Measurements from ENCODE around the gene QKI. TPM values are rescaled to one million over a fixed set of nuclear protein-coding genes. Genes with fewer than 3 reads are reported as not detected.

Gene QKI
- total RNA-seq: 100 to 1,000 TPM in 6 of 8 experiments, 10 to 100 TPM in 2; 67.5 to 316 (median 142) TPM

DNA sequence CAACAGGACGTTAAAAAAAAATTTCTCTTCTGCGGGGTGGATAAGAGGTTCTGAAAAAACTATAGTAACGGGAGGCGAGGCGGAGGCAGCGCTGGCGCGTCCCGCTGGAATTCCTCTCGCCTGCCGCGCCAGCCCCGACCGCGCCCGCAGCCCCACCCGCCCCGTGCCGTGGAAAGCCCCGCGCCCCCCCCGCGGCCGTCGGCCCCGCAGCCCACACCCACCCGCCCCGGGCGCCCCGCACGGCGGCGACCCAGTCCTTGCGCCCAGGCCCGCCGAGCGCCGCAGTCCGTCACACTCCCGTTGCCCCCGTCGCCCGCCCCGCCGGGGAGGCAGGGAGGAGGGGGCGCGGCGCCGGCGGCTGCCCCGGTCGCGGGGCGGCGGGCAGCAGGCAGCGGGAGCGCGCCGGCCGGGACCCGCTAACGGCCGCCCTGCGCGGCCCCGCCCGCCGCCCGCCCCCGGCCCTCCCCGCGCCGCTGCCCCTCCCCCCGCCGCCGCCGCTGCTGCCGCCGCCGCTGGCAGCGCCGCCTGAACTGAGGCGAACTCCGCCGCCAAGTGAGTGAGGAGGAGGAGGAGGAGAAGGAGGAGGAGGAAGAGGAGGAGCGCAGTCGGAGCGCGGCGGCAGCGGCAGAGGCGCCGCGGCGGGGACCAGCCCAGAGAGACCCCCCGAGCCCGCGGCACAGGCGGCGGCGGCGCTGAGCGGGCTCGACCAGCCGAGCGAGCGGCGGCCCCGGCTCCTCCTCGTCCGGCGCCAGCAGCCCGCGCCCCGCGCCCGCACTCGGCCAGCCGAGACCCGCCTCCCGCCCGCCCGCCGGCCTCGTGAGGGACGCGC lies at the start of gene QKI:
TSS of gene QKI (plus strand) at position 602 of the 829 bp plus-strand sequence. CDS start 476 bp downstream, outside the sequence.
- in situ Hi-C loops (cut with MboI; ENCODE audit: low pct_unique_long_range_greater_than_20kb in 2 of 9, low sequenced_read_pairs in 9 of 9, unreplicated experiment in 9 of 9): loop anchor here in 5 of 9 experiments (25.0 kb wide), 5 partner anchors 227 to 2002 kb away; no protein-coding TSS in a partner anchor
- H3K4me1 ChIP-seq (replicated peaks in 1 of 2): peaks cover 0 to 4% of the 10 kb centered on the region in 2 donors
- WGBS, 10 experiments: 0% methylated on average over 10 of the region's 127 CpGs; no CpG with 5 or more reads in 9 of the 10 experiments
- peak within 1 kb of the TSS; percentile 45 to 85 (median 74) for H3K4me3 ChIP-seq
- peak within 1 kb of the TSS; percentile 92 to 99 for H3K27ac ChIP-seq
- ATAC-seq (replicated peaks in 6 of 8): peak; percentile 31 to 66 (median 54)

DNA sequence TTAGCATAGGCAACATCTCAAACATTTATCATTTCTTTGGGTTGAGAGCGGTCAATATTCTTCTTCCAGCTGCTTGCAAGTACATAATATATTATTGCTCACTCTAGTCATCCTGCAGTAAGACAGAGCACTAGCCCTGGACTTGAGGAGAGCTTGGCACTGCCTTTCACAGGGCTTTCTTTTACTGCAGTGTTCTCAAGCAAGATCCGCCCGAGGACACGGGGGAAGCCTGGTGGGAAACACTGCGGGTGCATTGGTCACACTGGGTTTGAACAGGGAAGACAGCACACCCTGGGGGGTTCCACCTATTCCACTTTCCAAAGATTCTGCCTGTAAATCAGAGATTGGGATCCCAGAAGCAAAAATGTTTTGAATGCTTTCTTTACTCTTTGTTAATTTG lies 48.2 kb upstream of the QKI start:
- Histone ChIP-seq H3K27ac (no peak overlapping the region), H3K4me3 (no peak overlapping the region), H3K4me1 (replicated peaks in 1 of 2) (peaks cover 18 to 23% of the 10 kb centered on the region in 2 donors)
- WGBS, 10 experiments: 40 to 100% (median 84%) methylated on average over 1 to 5 of the region's 5 CpGs; no CpG with 5 or more reads in 1 of the 10 experiments
- ATAC-seq (replicated peaks in 6 of 8): no peak
- in situ Hi-C loops (cut with MboI; ENCODE audit: low pct_unique_long_range_greater_than_20kb in 2 of 9, low sequenced_read_pairs in 9 of 9, unreplicated experiment in 9 of 9): no loop called here

DNA sequence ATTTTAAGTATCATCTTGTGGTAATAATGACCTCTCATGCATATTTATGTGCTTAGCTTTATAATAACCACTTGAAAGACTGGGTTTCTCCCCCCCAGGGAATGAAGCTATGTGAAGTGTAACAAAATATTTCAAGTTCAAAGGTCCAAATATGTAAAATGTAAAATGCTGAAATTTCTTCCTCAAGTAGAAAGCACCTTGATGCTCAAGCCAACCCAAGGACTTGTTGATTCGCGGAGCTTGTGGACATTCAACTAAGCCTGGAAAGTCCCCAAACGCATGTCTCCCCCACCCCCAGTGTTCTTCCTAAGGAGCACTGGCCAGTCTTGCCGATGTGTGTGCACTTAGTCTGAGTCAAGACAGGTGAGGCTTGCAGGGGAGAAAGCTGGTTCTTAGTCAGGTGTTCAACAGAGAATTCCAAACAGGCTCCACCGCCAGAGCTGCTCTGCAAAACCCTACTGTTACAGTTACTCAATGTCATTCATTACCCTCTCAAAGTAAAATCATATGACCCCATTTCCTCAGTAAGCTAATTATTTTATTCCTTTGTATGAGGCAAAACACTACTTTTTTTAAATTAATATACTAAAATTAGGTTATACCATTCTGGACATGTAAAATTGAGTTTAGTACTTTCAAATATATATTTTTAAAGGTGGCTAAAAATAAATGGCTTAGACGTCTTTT lies 46.9 kb upstream of the QKI start:
- H3K4me1 ChIP-seq (replicated peaks in 1 of 2): peaks cover 19 to 20% of the 10 kb centered on the region in 2 donors
- H3K27ac ChIP-seq: no peak overlapping the region
- no peak overlapping the region for H3K4me3 ChIP-seq
- in situ Hi-C loops (cut with MboI; ENCODE audit: low pct_unique_long_range_greater_than_20kb in 2 of 9, low sequenced_read_pairs in 9 of 9, unreplicated experiment in 9 of 9): no loop called here
- 34 to 100% (median 81%) methylated on average over 1 to 6 of the region's 6 CpGs for WGBS, 10 experiments
- ATAC-seq (replicated peaks in 6 of 8): no peak

GRCh38 chr6:163369141-163369540 lies 45.4 kb upstream of the QKI start:
- ATAC-seq (replicated peaks in 6 of 8): no peak
- H3K27ac ChIP-seq: no peak overlapping the region
- no peak overlapping the region for H3K4me3 ChIP-seq
- 60 to 100% (median 100%) methylated on average over 1 of the region's 1 CpG; no CpG with 5 or more reads in 3 of the 10 experiments for WGBS, 10 experiments
- peaks cover 19 to 20% of the 10 kb centered on the region in 2 donors for H3K4me1 ChIP-seq (replicated peaks in 1 of 2)
- in situ Hi-C loops (cut with MboI; ENCODE audit: low pct_unique_long_range_greater_than_20kb in 2 of 9, low sequenced_read_pairs in 9 of 9, unreplicated experiment in 9 of 9): no loop called here

DNA sequence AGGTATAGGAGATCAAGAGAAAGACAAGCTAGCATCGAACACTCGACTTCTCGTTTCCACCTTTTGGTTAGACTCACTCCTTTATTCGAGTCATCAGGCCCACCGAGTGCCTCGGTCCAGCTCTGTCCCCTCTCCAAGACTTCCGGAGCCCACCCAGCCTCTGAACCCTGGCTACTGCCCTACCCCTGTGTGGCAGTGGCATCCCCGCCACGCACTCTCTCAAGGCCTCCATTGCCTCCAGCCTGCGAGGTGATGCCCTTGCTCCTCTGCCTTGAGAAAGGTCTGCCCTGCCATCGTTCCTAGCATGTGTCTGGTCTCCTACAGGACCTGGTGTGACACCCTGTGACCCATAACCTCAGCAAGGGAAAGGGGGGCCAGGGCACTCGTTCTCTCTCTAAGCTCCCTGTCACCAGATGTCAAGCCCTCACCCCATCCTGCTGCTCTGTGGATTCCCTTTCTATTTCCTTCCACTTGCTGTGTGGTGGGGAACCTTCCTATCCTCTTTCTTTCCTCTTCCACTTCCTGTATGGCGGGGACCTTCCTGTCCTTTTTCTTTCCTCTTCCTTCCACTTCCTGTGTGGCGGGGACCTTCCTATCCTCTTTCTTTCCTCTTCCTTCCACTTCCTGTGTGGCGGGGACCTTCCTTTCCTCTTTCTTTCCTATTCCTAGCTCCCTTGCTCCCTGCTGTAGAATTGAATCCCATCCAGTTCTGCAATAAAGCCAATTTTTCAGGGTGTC lies 44.7 kb upstream of the QKI start:
- H3K4me3 ChIP-seq: no peak overlapping the region
- in situ Hi-C loops (cut with MboI; ENCODE audit: low pct_unique_long_range_greater_than_20kb in 2 of 9, low sequenced_read_pairs in 9 of 9, unreplicated experiment in 9 of 9): no loop called here
- peak overlapping the region in 1 of 2 donors; percentile 37 for H3K27ac ChIP-seq
- H3K4me1 ChIP-seq (replicated peaks in 1 of 2): peaks cover 19 to 20% of the 10 kb centered on the region in 2 donors
- ATAC-seq (replicated peaks in 6 of 8): no peak
- 63 to 100% (median 93%) methylated on average over 1 to 13 of the region's 15 CpGs; no CpG with 5 or more reads in 1 of the 10 experiments for WGBS, 10 experiments

DNA sequence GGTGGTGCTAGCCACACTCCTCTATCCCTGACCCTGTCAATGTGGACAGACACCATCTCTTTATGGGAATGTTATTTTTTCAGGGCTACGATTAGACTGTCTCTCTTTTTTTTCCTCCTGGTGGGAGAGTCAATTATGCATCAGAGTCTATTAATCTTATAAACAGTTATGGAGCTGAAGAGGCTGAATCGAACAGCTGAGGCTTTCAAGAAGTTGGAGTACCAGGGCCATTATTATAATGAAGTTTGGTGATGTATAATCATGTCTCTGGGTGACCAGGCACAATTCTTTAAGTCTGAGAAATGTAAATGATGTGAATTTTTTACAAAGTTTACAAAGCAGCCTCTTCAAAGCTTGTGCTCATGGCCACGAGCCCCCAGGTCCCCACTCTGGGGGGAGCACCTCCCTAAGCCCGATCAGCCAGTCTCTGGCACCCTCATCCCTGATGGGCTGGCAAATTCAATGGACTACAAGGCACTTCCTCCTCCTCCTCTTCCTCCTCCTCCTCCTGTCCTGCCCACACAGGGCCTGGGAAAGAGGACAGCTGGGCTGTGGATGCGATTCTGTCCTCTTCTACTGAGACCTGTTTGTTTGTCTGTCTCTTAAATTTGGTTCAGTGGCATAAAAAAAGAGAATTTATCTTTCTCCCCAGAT lies 43.9 kb upstream of the QKI start:
- in situ Hi-C loops (cut with MboI; ENCODE audit: low pct_unique_long_range_greater_than_20kb in 2 of 9, low sequenced_read_pairs in 9 of 9, unreplicated experiment in 9 of 9): no loop called here
- ATAC-seq (replicated peaks in 6 of 8): peak in 5 of 8 experiments; percentile 60 to 90 (median 78)
- Histone ChIP-seq H3K27ac (peak overlapping the region in 1 of 2 donors; percentile 37), H3K4me3 (no peak overlapping the region), H3K4me1 (replicated peaks in 1 of 2) (peaks cover 19 to 20% of the 10 kb centered on the region in 2 donors)
- WGBS, 10 experiments: 20 to 80% (median 39%) methylated on average over 1 to 3 of the region's 5 CpGs; no CpG with 5 or more reads in 2 of the 10 experiments

DNA sequence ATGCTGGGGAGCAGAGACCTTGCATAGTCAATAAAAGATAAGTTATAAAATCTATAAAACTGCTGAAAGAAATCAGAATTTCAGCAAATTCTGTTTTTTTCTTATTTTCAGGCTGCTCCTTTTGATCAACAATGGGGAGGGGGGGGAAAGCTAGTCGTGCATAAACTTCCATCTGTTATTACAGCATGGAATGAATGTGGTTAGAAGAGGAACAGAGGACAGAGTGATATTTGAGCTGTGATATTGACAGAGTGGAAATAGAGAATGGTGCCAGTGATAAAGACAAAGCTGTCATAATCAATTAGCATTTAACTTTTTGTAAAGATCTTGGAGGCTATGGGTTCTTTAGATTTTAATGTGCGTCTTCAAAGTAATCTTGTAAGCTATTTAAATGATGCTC lies 43.4 kb upstream of the QKI start:
- Histone ChIP-seq H3K4me3 (no peak overlapping the region), H3K27ac (no peak overlapping the region), H3K4me1 (replicated peaks in 1 of 2) (peaks cover 19 to 20% of the 10 kb centered on the region in 2 donors)
- WGBS, 10 experiments: 0 to 100% (median 71%) methylated on average over 1 to 2 of the region's 2 CpGs
- in situ Hi-C loops (cut with MboI; ENCODE audit: low pct_unique_long_range_greater_than_20kb in 2 of 9, low sequenced_read_pairs in 9 of 9, unreplicated experiment in 9 of 9): no loop called here
- no peak for ATAC-seq (replicated peaks in 6 of 8)

DNA sequence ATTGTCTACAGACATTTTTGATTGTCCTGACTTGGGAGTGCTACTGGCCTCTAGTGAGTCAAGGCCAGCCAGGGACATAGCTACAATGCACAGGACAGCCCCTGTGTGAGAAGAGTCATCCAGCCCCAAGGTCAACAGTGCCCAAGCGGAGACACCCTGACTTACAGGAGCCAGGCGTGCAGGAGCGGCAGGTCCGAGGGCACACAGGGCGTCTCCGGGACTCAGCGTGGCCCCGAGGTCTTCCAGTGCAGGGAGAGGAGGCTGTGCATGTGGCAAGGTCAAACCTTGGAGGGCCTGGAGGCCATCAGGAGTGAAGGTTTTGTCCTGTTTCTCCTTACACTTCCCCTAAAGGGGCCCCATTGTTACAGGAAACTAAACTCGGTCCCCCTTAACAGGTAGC lies 41.3 kb upstream of the QKI start:
- no peak overlapping the region for H3K4me3 ChIP-seq
- in situ Hi-C loops (cut with MboI; ENCODE audit: low pct_unique_long_range_greater_than_20kb in 2 of 9, low sequenced_read_pairs in 9 of 9, unreplicated experiment in 9 of 9): no loop called here
- H3K27ac ChIP-seq: no peak overlapping the region
- peaks cover 19 to 20% of the 10 kb centered on the region in 2 donors for H3K4me1 ChIP-seq (replicated peaks in 1 of 2)
- no peak for ATAC-seq (replicated peaks in 6 of 8)
- 0 to 100% (median 83%) methylated on average over 1 to 2 of the region's 9 CpGs; no CpG with 5 or more reads in 5 of the 10 experiments for WGBS, 10 experiments

DNA sequence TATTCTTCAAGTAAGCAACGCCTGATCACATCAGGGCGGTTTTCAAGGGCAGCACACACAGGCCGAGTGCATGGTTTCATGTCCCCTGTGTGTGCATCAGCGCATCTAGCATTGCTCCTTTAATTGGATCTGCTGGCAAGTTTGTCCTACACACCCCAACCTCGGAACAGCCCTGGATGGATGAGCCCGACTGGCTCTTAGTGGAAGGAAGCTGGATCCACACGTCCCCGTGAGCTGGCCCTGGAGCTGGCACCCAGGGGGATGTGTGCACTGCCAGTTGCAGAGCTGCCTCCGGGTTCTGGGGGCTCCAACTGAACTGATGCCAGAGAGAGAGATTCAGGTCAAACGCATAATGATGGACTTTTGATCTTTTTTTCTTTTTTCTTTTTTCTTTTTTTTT lies 39.2 kb upstream of the QKI start:
- no peak overlapping the region for H3K27ac ChIP-seq
- H3K4me1 ChIP-seq (replicated peaks in 1 of 2): peaks cover 10% of the 10 kb centered on the region in 2 donors
- no peak for ATAC-seq (replicated peaks in 6 of 8)
- H3K4me3 ChIP-seq: no peak overlapping the region
- in situ Hi-C loops (cut with MboI; ENCODE audit: low pct_unique_long_range_greater_than_20kb in 2 of 9, low sequenced_read_pairs in 9 of 9, unreplicated experiment in 9 of 9): no loop called here
- 60 to 100% (median 80%) methylated on average over 1 to 6 of the region's 10 CpGs; no CpG with 5 or more reads in 5 of the 10 experiments for WGBS, 10 experiments

GRCh38 chr6:163376187-163376586 lies 38.3 kb upstream of the QKI start:
- peak in 1 of 8 experiments; percentile 32 for ATAC-seq (replicated peaks in 6 of 8)
- in situ Hi-C loops (cut with MboI; ENCODE audit: low pct_unique_long_range_greater_than_20kb in 2 of 9, low sequenced_read_pairs in 9 of 9, unreplicated experiment in 9 of 9): no loop called here
- H3K27ac ChIP-seq: no peak overlapping the region
- no peak overlapping the region for H3K4me3 ChIP-seq
- WGBS, 10 experiments: 60 to 100% (median 98%) methylated on average over 1 to 3 of the region's 7 CpGs; no CpG with 5 or more reads in 4 of the 10 experiments
- peaks cover 3 to 5% of the 10 kb centered on the region in 2 donors for H3K4me1 ChIP-seq (replicated peaks in 1 of 2)

DNA sequence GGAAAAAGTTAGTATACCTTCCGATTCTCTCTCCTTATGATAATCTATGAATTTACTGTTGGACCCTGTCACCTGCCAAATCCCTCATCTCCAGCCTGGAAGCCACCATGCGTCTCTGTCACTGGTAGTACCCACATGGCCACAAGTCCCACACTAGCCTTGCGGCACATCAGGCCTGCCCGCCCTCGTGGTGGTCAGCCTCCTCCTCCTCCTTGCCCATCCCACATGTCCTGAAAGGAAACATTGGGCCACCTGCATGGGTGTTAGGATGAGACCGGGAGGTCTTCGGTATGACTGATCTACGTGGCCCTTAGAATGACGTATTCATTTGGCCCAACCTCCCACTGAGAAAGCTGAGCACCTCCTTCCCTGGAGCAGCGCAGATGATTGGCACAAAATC lies 37.0 kb upstream of the QKI start:
- Histone ChIP-seq H3K4me3 (no peak overlapping the region), H3K4me1 (replicated peaks in 1 of 2) (peaks cover 3 to 6% of the 10 kb centered on the region in 2 donors), H3K27ac (no peak overlapping the region)
- in situ Hi-C loops (cut with MboI; ENCODE audit: low pct_unique_long_range_greater_than_20kb in 2 of 9, low sequenced_read_pairs in 9 of 9, unreplicated experiment in 9 of 9): no loop called here
- 80 to 100% (median 94%) methylated on average over 1 to 6 of the region's 10 CpGs; no CpG with 5 or more reads in 4 of the 10 experiments for WGBS, 10 experiments
- ATAC-seq (replicated peaks in 6 of 8): no peak

DNA sequence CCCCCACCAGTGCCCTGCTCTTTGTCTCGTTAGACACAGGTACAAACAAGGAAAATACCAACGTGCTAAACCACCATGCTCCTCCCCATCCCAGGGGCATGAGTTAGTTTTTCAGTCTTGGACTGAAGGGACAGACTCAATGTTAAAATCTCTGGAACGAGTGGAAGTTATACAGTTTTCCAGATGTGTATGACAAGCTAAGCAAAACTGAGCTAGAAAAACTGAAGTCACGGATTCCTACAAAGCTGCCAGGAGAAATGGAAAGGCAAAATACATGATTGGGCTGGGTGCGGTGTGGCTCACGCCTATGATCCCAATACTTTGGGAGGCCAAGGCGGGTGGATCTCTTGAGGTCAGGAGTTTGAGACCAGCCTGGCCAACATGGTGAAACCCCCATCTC lies 34.3 kb upstream of the QKI start:
- Histone ChIP-seq H3K4me3 (no peak overlapping the region), H3K27ac (no peak overlapping the region), H3K4me1 (replicated peaks in 1 of 2) (peaks cover 3 to 6% of the 10 kb centered on the region in 2 donors)
- ATAC-seq (replicated peaks in 6 of 8): no peak
- 3 to 100% (median 93%) methylated on average over 2 to 5 of the region's 7 CpGs; no CpG with 5 or more reads in 2 of the 10 experiments for WGBS, 10 experiments
- in situ Hi-C loops (cut with MboI; ENCODE audit: low pct_unique_long_range_greater_than_20kb in 2 of 9, low sequenced_read_pairs in 9 of 9, unreplicated experiment in 9 of 9): no loop called here

Measured in motor neuron (in vitro differentiated cells).